ACHN (cell line): ENCODE measurements around the gene MBD3L2.
"Not testable (repeated sequence)": the region's sequence is repeated elsewhere in the genome, so short reads cannot be mapped to it uniquely, and the experiment has no call there.

Experiments used
- DNase-seq: peaks from one replicate; pipeline ENCODE4 v3.0.0-alpha.2; 2015
- in situ Hi-C: cut with HindIII; loops from 2 replicates; pipeline ENCODE4 v1.10.0; 2017; ENCODE audit warnings: low sequenced_read_pairs, low pct_ligation_motif_present, low pct_unique_long_range_greater_than_20kb

Gene MBD3L2

DNA sequence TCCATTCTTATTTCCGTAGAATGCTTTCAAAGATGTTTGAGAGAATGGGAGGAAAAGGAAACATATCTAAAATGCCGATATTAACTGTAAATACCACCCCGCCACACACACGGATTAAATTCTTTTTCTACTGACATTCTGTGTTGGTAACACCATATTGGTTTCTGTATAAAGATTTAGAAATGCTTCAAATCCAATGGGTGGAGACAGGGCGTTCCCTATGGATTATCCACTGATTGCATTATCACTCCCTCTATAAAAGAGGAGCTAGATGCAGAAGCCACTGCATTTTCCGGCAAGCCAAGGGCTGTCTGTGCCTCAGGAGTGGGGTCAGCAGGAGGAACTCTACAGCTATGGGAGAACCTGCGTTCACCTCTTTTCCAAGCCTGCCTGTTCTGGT is at the start of gene MBD3L2:
MBD3L2 (plus strand) TSS at position 301 of the 400 bp plus-strand sequence; CDS start at position 354, 53 bp downstream.
- in situ Hi-C loops, DNase-seq: not testable (repeated sequence)

DNA sequence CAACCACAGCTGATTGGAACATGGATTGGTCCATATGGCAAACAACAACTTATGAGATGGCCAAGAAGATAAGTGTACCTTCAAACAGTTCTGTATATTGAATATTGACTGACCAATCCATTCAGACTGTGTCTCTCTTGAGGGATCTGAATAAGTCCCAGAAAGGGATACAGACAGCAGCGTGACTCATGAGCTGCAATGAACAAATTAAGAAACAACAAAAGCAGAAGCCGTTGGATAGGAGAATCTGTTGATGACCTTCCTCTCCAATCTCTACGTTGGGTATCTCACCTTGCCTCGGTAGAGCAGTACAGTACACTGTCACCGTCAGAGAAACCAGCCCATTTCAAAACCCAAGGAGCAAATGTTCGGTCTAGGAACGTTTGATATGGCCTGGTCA is 49.2 kb upstream of the MBD3L2 start:
- DNase-seq, result no peak
- in situ Hi-C loops, result no loop called here

DNA sequence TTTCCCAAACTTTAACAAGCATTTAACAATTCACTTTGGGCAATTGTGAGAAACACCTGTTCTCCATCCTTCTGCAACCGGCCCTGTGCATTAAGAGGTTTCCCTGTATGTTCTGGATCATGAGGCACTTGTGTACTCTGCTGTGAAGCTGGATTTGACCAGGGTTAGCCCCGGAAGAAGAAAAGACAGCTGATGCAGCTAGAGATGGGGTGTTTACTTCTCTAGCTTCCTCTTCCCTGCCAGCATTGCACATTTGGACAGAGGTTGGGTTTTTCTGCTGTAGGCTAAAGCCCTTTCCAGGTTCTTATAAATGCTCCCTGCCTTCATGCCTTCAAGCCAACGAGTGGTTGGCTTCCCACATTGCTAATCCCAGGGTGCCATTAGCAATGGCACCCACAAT is 48.8 kb upstream of the MBD3L2 start:
- in situ Hi-C loops, result no loop called here
- no peak for DNase-seq

DNA sequence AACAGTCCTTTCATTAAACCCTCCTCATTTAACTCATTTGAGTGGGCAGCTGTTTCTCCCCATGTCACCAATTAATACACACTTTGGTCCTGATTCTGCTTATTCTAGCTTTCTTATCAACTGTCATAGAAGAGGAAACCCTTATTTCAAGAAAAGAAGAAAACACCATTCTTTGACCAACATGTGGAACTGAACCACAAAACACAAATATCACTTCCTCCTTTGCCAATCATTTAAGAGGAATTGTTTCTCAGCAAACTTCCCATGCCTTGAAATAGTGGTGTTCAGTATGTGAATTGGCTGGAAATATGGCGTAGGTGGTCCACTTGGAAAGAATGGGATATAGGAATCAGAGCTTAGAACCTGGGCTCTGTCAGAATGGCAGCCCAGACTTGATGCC is 48.3 kb upstream of the MBD3L2 start:
- no peak for DNase-seq
- in situ Hi-C loops, result no loop called here

DNA sequence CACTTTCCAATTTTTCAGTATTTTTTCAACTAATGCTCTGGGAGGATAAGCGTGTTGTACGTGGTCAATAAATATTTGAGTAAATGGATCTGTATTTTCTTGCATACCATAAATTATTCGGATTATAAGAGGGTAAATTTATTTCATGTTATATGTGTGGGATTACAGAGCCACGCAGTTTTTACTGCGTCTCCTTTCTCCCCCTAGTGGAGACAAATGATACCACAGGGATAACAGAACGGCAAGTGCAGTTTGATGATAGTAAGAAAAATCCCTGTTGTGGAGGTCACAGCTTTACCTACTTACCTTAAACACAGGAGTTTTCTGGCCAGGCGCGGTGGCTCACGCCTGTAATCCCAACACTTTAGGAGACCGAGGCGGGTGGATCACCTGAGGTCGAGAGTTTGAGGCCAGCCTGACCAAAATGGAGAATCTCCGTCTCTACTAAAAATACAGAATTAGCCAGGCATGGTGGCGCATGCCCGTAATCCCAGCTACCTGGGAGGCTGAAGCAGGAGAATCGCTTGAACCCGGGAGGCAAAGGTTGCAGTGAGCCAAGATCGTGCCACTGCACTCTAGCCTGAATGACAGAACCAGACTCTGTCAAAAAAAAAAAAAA is 44.7 kb upstream of the MBD3L2 start:
- in situ Hi-C loops, result no loop called here
- DNase-seq, result peak; percentile 12

DNA sequence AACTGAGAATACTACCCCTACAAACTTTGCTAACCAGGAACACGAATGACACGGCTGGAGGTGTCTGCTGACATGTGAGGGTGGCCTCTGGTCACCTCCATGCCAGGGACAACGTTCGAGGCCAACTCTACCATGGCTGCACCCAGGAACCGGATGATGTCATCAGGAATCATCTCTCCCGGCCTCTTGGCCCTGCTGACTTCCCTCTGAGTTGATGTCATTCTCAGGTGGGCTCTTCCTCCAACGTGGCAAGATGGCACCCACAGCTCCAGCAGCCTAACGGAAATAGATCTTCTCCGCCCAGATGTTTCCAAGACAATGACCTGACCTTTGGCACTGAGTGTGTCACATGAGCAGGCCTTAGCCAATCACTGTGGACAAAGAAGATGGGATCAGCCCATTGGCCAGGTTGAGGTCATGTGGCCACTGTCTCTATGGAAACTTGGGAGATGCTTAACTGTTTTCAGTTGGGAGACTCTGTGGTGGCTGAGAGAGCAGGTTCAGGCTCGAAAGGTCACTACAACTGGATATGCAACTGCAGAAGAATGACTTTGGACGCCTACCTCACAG is 42.9 kb upstream of the MBD3L2 start:
- no peak for DNase-seq
- in situ Hi-C loops, result no loop called here

DNA sequence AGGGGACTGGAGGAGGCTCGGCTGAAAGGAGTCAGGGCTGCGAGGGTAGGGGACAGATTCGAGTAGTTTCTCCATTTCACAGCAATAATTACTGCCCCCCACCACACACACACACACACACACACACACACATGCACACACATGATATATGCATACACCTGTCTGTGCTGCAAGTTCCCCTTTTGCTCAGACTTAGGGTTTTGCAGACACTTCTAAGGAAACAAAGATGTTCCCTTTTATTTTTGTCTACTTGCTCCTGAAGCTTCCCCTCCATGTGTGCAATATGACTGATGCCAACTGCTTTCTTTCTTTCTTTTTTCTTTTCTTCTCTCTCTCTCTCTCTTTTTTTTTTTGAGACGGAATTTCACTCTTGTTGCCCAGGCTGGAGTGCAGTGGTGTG is 41.3 kb upstream of the MBD3L2 start:
- in situ Hi-C loops, result no loop called here
- no peak for DNase-seq

DNA sequence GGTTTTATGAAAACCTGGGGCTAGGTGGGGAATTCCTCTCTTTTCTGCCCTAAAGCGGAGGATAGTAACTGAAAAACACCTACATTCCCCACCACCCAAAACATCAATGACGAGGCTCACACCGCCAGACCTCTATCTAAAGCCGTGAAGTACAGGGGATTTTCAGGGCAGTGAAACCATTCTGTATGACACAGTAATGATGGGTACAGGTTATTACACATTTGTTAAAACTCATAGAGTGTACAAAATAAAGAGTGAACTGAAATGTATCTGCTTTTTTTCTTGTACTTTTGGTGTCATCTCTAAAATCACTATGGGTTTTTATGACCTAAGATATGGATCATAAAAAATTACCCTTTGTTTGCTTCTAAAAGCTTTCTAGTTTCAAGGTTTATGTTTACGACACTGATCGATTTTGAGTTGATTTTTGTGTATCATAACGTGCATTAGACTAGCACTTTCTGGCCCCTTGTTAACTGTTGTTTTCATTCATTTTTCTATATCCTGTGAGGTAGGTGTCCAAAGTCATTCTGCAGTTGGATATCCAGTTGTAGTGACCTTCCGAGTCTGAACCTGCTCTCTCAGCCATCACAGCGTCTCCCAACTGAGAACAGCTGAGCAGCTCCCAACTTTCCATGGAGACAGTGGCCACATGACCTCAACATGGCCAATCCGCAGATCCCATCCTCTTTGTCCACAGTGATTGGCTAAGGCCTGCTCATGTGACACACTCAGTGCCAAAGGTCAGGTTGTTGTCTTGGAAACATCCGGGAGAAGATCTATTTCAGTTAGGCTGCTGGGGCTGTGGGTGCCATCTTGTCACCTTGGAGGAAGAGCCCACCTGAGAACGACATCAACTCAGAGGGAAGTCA is 38.2 kb upstream of the MBD3L2 start:
- DNase-seq, result no peak
- in situ Hi-C loops, result no loop called here

DNA sequence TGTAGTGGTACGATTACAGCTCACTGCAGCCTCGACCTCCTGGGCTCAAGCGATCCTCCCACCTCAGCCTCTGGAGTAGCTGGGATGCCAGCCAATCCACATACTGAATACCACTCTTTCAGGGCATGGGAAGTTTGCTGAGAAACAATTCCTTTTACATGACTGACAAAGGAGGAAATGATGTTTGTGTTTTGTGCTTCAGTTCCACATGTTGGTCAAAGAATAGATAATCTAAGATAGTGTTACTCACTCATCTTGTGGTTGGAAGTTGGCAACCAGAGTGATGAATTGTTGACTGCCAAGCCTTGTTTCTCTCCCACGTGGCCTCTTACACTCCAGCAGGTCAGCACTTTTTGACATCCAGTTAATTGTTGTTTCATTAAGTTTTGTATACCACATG is 35.4 kb upstream of the MBD3L2 start:
- in situ Hi-C loops, result no loop called here

DNA sequence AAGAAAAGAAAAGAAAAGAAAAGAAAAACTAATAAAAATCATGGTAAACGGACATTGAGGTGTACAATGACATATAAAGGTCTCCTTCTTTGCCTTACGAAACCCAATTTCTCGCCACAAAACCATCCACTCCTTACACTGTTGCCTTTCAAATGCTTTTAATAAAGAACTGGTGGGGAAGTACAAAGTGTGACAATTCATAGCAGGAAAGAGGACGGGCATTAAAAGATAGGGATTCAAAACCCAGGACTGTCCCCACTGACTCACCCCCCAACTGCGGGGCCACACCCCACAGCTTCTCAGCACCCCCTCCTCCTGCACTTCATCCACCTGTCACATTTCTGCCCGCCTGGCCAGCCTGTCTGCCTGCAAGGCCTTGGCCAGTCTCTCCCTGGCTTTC is 30.3 kb upstream of the MBD3L2 start:
- in situ Hi-C loops, result no loop called here
- no peak for DNase-seq

More for the DNA sequence above, 35.4 kb upstream of the MBD3L2 start:
- no peak for DNase-seq

DNA sequence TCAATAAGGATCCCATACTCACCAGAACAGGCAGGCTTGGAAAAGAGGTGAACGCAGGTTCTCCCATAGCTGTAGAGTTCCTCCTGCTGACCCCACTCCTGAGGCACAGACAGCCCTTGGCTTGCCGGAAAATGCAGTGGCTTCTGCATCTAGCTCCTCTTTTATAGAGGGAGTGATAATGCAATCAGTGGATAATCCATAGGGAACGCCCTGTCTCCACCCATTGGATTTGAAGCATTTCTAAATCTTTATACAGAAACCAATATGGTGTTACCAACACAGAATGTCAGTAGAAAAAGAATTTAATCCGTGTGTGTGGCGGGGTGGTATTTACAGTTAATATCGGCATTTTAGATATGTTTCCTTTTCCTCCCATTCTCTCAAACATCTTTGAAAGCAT is 27.8 kb upstream of the MBD3L2 start, which contains the start of gene MBD3L2B:
MBD3L2B (minus strand) TSS at position 101 of the 400 bp plus-strand sequence; CDS start at position 67, 34 bp downstream.
- DNase-seq, in situ Hi-C loops: not testable (repeated sequence)

DNA sequence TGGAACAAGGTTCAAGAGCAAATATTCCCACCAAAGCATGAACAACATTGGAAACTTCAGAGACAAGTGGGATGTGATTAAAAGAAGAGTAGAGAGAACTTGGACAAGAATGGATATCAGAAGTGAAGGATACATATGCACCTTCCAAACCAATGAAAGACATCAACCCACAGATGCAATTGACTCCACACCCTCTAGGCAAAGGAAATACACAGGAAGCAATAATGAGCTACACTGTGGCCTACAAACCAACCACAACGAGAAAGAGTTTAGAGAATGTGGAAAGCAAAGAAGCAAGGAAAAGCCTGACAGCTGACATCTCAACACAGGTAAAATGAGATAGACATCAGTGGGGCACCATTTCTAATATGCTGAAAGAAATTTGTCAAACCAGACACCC is 20.3 kb upstream of the MBD3L2 start:
- in situ Hi-C loops, DNase-seq: not testable (repeated sequence)

DNA sequence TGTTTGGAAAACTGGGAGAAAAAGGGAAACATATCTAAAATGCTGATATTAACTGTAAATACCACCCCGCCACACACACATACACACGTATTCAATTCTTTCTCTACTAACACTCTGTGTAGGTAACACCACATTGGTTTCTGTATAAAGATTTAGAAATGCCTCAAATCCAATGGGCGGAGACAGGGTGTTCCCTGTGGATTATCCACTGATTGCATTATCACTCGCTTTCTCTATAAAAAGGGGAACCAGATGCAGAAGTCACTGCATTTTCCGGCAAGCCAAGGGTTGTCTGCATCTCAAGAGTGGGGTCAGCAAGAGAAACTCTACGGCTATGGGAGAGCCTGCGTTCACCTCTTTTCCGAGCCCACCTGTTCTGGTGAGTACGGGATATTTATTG is 18.8 kb upstream of the MBD3L2 start, which contains the start of gene MBD3L5:
MBD3L5 (plus strand) TSS at position 301 of the 400 bp plus-strand sequence; CDS start at position 335, 34 bp downstream.
- in situ Hi-C loops, DNase-seq: not testable (repeated sequence)

DNA sequence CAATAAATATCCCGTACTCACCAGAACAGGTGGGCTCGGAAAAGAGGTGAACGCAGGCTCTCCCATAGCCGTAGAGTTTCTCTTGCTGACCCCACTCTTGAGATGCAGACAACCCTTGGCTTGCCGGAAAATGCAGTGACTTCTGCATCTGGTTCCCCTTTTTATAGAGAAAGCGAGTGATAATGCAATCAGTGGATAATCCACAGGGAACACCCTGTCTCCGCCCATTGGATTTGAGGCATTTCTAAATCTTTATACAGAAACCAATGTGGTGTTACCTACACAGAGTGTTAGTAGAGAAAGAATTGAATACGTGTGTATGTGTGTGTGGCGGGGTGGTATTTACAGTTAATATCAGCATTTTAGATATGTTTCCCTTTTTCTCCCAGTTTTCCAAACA is 9.0 kb upstream of the MBD3L2 start, which contains the start of gene MBD3L4:
MBD3L4 (minus strand) TSS at position 101 of the 400 bp plus-strand sequence; CDS start at position 66, 35 bp downstream.
- DNase-seq, in situ Hi-C loops: not testable (repeated sequence)

DNA sequence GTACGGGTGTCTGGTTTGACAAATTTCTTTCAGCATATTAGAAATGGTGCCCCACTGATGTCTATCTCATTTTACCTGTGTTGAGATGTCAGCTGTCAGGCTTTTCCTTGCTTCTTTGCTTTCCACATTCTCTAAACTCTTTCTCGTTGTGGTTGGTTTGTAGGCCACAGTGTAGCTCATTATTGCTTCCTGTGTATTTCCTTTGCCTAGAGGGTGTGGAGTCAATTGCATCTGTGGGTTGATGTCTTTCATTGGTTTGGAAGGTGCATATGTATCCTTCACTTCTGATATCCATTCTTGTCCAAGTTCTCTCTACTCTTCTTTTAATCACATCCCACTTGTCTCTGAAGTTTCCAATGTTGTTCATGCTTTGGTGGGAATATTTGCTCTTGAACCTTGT is 7.6 kb upstream of the MBD3L2 start:
- not testable (repeated sequence) for DNase-seq

DNA sequence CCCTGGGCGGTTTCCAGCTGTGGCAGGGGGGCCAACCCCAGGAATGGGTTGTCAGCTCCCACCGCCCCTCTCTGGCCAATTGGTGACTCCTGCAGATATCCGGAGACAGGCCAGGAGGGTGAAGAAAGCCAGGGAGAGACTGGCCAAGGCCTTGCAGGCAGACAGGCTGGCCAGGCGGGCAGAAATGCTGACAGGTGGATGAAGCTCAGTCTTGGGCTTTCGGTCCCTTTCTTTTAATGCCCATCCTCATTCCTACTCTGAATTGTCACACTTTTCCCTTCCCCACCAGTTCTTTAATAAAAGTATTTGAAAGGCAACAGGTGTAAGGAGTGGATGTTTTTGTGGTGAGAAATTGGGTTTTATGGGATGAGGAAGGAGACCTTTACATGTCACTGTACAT is 2.3 kb downstream of the MBD3L2 start:
- DNase-seq, in situ Hi-C loops: not testable (repeated sequence)

More for the DNA sequence above, 7.6 kb upstream of the MBD3L2 start:
- in situ Hi-C loops, result not testable (repeated sequence)

DNA sequence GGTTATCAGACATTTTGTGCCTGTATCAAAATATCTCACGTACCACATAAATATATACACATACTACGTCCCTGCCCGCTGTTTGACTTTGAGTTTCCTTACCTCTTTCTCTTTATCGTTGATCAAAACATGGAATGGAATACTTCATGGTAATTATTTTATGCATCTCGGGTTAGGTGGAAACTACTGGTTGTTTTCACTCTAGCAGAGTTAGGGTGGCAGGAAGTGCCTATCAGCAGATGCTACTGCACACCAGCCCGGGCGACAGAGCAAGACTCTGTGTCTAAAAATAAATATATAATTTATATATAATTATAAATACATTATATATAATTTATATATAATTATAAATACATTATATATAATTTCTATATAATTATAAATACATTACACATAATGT is 3.8 kb downstream of the MBD3L2 start:
- in situ Hi-C loops, result not testable (repeated sequence)

DNA sequence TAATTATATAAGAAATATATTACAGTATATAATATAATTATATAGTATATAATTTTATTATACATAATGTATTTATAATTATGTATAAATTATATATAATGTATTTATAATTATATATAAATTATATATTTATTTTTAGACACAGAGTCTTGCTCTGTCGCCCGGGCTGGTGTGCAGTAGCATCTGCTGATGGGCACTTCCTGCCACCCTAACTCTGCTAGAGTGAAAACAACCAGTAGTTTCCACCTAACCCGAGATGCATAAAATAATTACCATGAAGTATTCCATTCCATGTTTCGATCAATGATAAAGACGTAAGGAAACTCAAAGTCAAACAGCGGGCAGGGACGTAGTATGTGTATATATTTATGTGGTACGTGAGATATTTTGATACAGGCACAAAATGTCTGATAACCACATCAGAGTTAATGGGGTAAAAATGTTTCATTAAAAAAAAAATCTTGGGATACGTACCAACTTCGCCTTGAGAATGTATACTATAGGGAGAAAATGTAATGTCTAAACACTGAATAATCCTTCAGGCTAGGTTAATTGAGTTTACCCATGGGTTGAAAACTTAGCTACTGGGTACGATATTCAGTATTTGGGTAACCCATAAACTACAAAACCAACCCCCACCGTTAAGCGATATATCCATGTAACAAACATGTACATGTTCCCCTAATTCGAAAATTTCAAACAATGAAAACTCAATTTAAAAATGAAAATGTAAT is 5.7 kb downstream of the MBD3L2 start:
- DNase-seq, in situ Hi-C loops: not testable (repeated sequence)

More for the DNA sequence above, 3.8 kb downstream of the MBD3L2 start:
- not testable (repeated sequence) for DNase-seq
